CD14-positive monocyte (primary cell): ENCODE data around the gene NR4A2. TPM values are rescaled to one million over a fixed set of nuclear protein-coding genes. Genes with fewer than 3 reads are reported as not detected.

ENCODE experiments used
- DNase-seq, 3 donors: peaks; one replicate each; pipeline ENCODE4 v3.0.0-alpha.2; 2011 to 2022
- H2AFZ ChIP-seq: 2 replicates; pipeline ENCODE4 v1.6.0; 2012; ENCODE audit warnings: mild to moderate bottlenecking, low read depth, low read length, inconsistent platforms; ENCODE audit not compliant: insufficient read depth, poor library complexity, severe bottlenecking
- H3K27ac ChIP-seq, 2 donors: 1 replicate in 1 of 2; 2 replicates in 1 of 2; pipeline ENCODE4 v1.5.1; 2012 to 2013; ENCODE audit warnings: low read length in 2 of 2, control low read depth in 1 of 2, inconsistent platforms in 1 of 2, low read depth in 1 of 2, mild to moderate bottlenecking in 1 of 2
- H3K27me3 ChIP-seq, 2 donors: one replicate each; pipeline versions ENCODE4 v1.6.0 to v1.6.1; 2011 to 2013; ENCODE audit warnings: low read length in 2 of 2; ENCODE audit not compliant: control insufficient read depth in 2 of 2, insufficient read depth in 2 of 2
- H3K36me3 ChIP-seq, 2 donors: replicated peaks in 1 of 2; 1 replicate in 1 of 2; 2 replicates in 1 of 2; pipeline versions ENCODE4 v1.5.1 to v1.6.1; 2012 to 2013; ENCODE audit warnings: low read length in 2 of 2, control low read depth in 1 of 2, inconsistent platforms in 1 of 2, mild to moderate bottlenecking in 1 of 2; ENCODE audit not compliant: insufficient read depth in 2 of 2, control insufficient read depth in 1 of 2
- H3K4me1 ChIP-seq, 2 donors: 1 replicate in 1 of 2; 2 replicates in 1 of 2; pipeline versions ENCODE4 v1.5.1 to v1.6.1; 2012 to 2013; ENCODE audit warnings: low read length in 2 of 2, control low read depth in 1 of 2, inconsistent platforms in 1 of 2, mild to moderate bottlenecking in 1 of 2, moderate library complexity in 1 of 2; ENCODE audit not compliant: insufficient read depth in 2 of 2, control insufficient read depth in 1 of 2
- H3K4me2 ChIP-seq: replicated peaks from 2 replicates; pipeline ENCODE3; 2012; ENCODE audit warnings: low read length, moderate library complexity, mild to moderate bottlenecking; ENCODE audit not compliant: poor library complexity, severe bottlenecking; ENCODE audit errors: extremely low read depth
- H3K4me3 ChIP-seq, 3 experiments: fragments of 200-600 bp in 1 of 3; sonication (generic) in 1 of 3; replicated peaks in 1 of 3; 1 replicate in 2 of 3; 2 replicates in 1 of 3; pipeline ENCODE4 v1.5.1; 2011 to 2013; ENCODE audit warnings: low read length in 3 of 3, mild to moderate bottlenecking in 3 of 3, control low read depth in 2 of 3, low read depth in 2 of 3, inconsistent platforms in 1 of 3, moderate library complexity in 1 of 3
- H3K79me2 ChIP-seq: 2 replicates; pipeline ENCODE4 v1.6.0; 2012; ENCODE audit warnings: mild to moderate bottlenecking, control low read depth, inconsistent platforms, low read length, moderate library complexity; ENCODE audit not compliant: insufficient read depth
- H3K9ac ChIP-seq: 2 replicates; pipeline ENCODE4 v1.6.0; 2017; ENCODE audit warnings: low read length, mild to moderate bottlenecking; ENCODE audit not compliant: insufficient read depth, poor library complexity, severe bottlenecking
- H3K9me3 ChIP-seq, 2 donors: replicated peaks in 1 of 2; 1 replicate in 1 of 2; 2 replicates in 1 of 2; pipeline versions ENCODE4 v1.5.1 to v1.6.1; 2012 to 2013; ENCODE audit warnings: low read length in 2 of 2, control low read depth in 1 of 2; ENCODE audit not compliant: control insufficient read depth in 1 of 2, insufficient read depth in 1 of 2
- H4K20me1 ChIP-seq: 2 replicates; pipeline ENCODE4 v1.6.0; 2012; ENCODE audit warnings: mild to moderate bottlenecking, low read length, control low read depth, moderate library complexity; ENCODE audit not compliant: insufficient read depth
- H3K27ac Mint-ChIP-seq, 7 donors: one replicate each; pipeline ENCODE4 v1.8.0; 2020; ENCODE audit warnings: mild to moderate bottlenecking in 7 of 7, mixed read lengths in 7 of 7, moderate library complexity in 6 of 7, inconsistent platforms in 2 of 7
- H3K27me3 Mint-ChIP-seq, 3 donors: one replicate each; pipeline ENCODE4 v1.8.0; 2021 to 2022; ENCODE audit warnings: low read depth in 3 of 3, mild to moderate bottlenecking in 3 of 3, mixed read lengths in 3 of 3, moderate library complexity in 3 of 3, inconsistent platforms in 1 of 3
- H3K36me3 Mint-ChIP-seq, 2 donors: one replicate each; pipeline ENCODE4 v1.8.0; 2020; ENCODE audit warnings: mixed read lengths in 2 of 2, inconsistent platforms in 1 of 2, mild to moderate bottlenecking in 1 of 2
- H3K4me1 Mint-ChIP-seq: one replicate; pipeline ENCODE4 v1.8.0; 2020; ENCODE audit warnings: mild to moderate bottlenecking, mixed read lengths
- H3K4me3 Mint-ChIP-seq, 2 donors: one replicate each; pipeline ENCODE4 v1.8.0; 2020; ENCODE audit warnings: mild to moderate bottlenecking in 2 of 2, mixed read lengths in 2 of 2, moderate library complexity in 1 of 2
- H3K9me3 Mint-ChIP-seq, 7 donors: one replicate each; pipeline ENCODE4 v1.8.0; 2020 to 2022; ENCODE audit warnings: mixed read lengths in 7 of 7, mild to moderate bottlenecking in 6 of 7, moderate library complexity in 6 of 7, inconsistent platforms in 2 of 7
- WGBS: methylation state at CpG from one replicate; pipeline ENCODE4 v1.1.5; 2013; ENCODE audit warnings: missing lambda C conversion rate; ENCODE audit not compliant: insufficient coverage; 5-methylcytosine and 5-hydroxymethylcytosine counted together
- intact Hi-C, 2 donors: fragments of 100-400 bp; cut with micrococcal nuclease; formaldehyde crosslinking; loops; one replicate each; pipeline versions ENCODE4 v1.15.0 to v1.15.1; 2023
- polyA plus RNA-seq, 3 donors: library from polyadenylated mRNA; depleted of rRNA in 1 of 3; unstranded in 2 of 3; stranded (reverse) in 1 of 3; fragments of 300-500 nt in 2 of 3; fragments of >200 nt in 1 of 3; fragmentation: Illumina TruSeq in 2 of 3; gene quantifications; 1 replicate in 2 of 3; 2 replicates in 1 of 3; pipeline ENCODE4 v1.2.3, GENCODE V29; 2012 to 2021
- TF ChIP-seq, protein P1 (sequence below): fragments of 200-600 bp; IDR thresholded peaks from one replicate; pipeline ENCODE4 v1.8.0; 2022; ENCODE audit warnings: antibody characterized with exemption, mild to moderate bottlenecking

Gene NR4A2
- polyA plus RNA-seq, 3 donors, result 12.1 to 213 (median 21.6) TPM

DNA sequence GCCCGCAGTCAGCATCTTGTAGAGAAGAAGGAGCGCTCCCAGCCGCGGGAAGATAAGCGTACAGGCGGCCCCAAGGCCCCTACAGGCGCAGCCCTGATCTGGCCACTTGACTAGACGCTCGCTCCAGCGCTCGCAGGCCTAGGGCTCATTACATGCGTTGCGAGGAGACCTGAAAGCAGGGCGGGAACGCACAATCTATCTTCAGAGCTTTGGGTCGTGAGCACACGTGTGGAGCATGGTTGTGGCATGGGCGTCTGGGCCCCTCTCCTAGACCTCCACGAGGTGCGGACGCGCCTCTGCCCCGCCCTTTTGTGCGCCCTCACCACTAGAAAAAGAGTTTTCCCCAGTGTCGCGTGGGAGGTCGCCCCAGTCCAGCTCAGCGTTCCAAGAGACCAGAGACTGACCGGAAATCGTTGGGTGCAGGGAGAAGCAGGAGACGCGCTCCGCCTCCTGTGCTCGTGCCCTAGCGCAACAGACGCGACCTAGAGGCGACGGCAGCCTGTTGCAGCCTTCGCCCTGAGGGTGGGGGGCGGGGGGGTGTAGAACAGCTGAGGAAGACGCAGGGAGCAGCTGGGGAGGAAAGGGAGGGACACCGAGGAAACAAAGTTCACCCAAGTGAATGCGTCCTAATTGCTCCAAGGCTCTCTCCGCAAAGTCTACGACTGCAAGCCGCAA, 12.6 kb downstream of the NR4A2 start:
- Histone ChIP-seq H3K4me3 (no peak overlapping the region), H3K9me3 (peaks cover 0 to 12% of the 10 kb centered on the region in 2 donors), H3K9ac (no peak overlapping the region), H3K4me2 (no peak overlapping the region), H3K36me3 (no peaks in the 10 kb centered on the region), H4K20me1 (no peaks in the 10 kb centered on the region), H3K27me3 (peaks cover 92 to 100% of the 10 kb centered on the region in 2 donors), H2AFZ (no peak overlapping the region), H3K79me2 (no peaks in the 10 kb centered on the region), H3K4me1 (peaks cover 34% of the 10 kb centered on the region in 2 donors), H3K27ac (no peak overlapping the region)
- TF ChIP-seq, protein P1, sequence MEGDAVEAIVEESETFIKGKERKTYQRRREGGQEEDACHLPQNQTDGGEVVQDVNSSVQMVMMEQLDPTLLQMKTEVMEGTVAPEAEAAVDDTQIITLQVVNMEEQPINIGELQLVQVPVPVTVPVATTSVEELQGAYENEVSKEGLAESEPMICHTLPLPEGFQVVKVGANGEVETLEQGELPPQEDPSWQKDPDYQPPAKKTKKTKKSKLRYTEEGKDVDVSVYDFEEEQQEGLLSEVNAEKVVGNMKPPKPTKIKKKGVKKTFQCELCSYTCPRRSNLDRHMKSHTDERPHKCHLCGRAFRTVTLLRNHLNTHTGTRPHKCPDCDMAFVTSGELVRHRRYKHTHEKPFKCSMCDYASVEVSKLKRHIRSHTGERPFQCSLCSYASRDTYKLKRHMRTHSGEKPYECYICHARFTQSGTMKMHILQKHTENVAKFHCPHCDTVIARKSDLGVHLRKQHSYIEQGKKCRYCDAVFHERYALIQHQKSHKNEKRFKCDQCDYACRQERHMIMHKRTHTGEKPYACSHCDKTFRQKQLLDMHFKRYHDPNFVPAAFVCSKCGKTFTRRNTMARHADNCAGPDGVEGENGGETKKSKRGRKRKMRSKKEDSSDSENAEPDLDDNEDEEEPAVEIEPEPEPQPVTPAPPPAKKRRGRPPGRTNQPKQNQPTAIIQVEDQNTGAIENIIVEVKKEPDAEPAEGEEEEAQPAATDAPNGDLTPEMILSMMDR, result no peak
- H3K27ac Mint-ChIP-seq, result peak overlapping the region in 1 of 7 donors; percentile 36
- intact Hi-C loops, result no loop called here
- H3K36me3 Mint-ChIP-seq, result peaks cover 2 to 26% of the 10 kb centered on the region in 2 donors
- WGBS, result 7% methylated on average over 47 of the region's 47 CpGs
- H3K9me3 Mint-ChIP-seq, result peaks cover 0 to 40% (median 17%) of the 10 kb centered on the region in 7 donors
- peaks cover 43% of the 10 kb centered on the region for H3K4me1 Mint-ChIP-seq
- DNase-seq, result peak in 1 of 3 donors; percentile 13
- H3K27me3 Mint-ChIP-seq, result peaks cover 86 to 93% (median 87%) of the 10 kb centered on the region in 3 donors
- peak overlapping the region; percentile 52 to 91 for H3K4me3 Mint-ChIP-seq

- peaks cover 27 to 29% of the 10 kb centered on the region in 2 donors for H3K4me1 ChIP-seq
- intact Hi-C loops, result no loop called here
- H3K4me1 Mint-ChIP-seq, result peaks cover 34% of the 10 kb centered on the region
- no peaks in the 10 kb centered on the region for H3K36me3 ChIP-seq
- no peak for DNase-seq
- peak overlapping the region in 1 of 2 donors; percentile 91 for H3K4me3 Mint-ChIP-seq
- TF ChIP-seq, protein P1, result no peak
- H3K9ac ChIP-seq, result no peak overlapping the region
- no peak overlapping the region for H3K4me2 ChIP-seq
- H3K9me3 Mint-ChIP-seq, result peaks cover 0 to 28% (median 12%) of the 10 kb centered on the region in 7 donors
- no peak overlapping the region for H2AFZ ChIP-seq
- peaks cover 0 to 4% of the 10 kb centered on the region in 2 donors for H3K9me3 ChIP-seq
- no peak overlapping the region for H3K27ac Mint-ChIP-seq
- H3K36me3 Mint-ChIP-seq, result peaks cover 0 to 15% of the 10 kb centered on the region in 2 donors
- no peak overlapping the region for H3K27ac ChIP-seq
- WGBS, result no CpG with 5 or more reads among the region's 3 CpGs
- H3K79me2 ChIP-seq, result no peaks in the 10 kb centered on the region
- peaks cover 84 to 99% of the 10 kb centered on the region in 2 donors for H3K27me3 ChIP-seq
- no peak overlapping the region for H3K4me3 ChIP-seq
- peaks cover 74 to 89% (median 78%) of the 10 kb centered on the region in 3 donors for H3K27me3 Mint-ChIP-seq
- H4K20me1 ChIP-seq, result no peaks in the 10 kb centered on the region
These were observed 14.9 kb downstream of the NR4A2 start for GRCh38 chr2:156317631-156318030.
